ENCODE results near the gene RSPH1.

GRCh38 chr21:42491328-42491727 lies 4.7 kb downstream of the RSPH1 start:
- TF ChIP-seq, protein P1, sequence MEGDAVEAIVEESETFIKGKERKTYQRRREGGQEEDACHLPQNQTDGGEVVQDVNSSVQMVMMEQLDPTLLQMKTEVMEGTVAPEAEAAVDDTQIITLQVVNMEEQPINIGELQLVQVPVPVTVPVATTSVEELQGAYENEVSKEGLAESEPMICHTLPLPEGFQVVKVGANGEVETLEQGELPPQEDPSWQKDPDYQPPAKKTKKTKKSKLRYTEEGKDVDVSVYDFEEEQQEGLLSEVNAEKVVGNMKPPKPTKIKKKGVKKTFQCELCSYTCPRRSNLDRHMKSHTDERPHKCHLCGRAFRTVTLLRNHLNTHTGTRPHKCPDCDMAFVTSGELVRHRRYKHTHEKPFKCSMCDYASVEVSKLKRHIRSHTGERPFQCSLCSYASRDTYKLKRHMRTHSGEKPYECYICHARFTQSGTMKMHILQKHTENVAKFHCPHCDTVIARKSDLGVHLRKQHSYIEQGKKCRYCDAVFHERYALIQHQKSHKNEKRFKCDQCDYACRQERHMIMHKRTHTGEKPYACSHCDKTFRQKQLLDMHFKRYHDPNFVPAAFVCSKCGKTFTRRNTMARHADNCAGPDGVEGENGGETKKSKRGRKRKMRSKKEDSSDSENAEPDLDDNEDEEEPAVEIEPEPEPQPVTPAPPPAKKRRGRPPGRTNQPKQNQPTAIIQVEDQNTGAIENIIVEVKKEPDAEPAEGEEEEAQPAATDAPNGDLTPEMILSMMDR (conservative IDR thresholded peaks at IDR 0.05; ENCODE audit: low read length) = no peak
- TF ChIP-seq EZH2phosphoT487 (IDR thresholded peaks at IDR 0.05; ENCODE audit: borderline replicate concordance) = no peak
